NK-92 treated with Interleukin-12 subunit alpha and Interleukin-12 subunit beta, amount 100 ng/mL, for 24 hours (cell line): ENCODE data around the gene PSORS1C2.
"Not testable (repeated sequence)": the region's sequence is repeated elsewhere in the genome, so short reads cannot be mapped to it uniquely, and the experiment has no call there.

Experiments
- DNase-seq: peaks from one replicate; lab custom pipeline; 2025; lab: John Stamatoyannopoulos, UW

Gene PSORS1C2

GRCh38 chr6:31138982-31139381 is at the start of gene PSORS1C2:
Gene PSORS1C2 (minus strand): TSS chr6:31139066. CDS start chr6:31139026, 40 bp downstream.
- DNase-seq = no peak

- DNase-seq = no peak
These were observed 48.9 kb upstream of the PSORS1C2 start for GRCh38 chr6:31187780-31188194.

- no peak for DNase-seq
These were observed 47.3 kb upstream of the PSORS1C2 start for GRCh38 chr6:31186052-31186734.

- not testable (repeated sequence) for DNase-seq
These were observed 46.8 kb upstream of the PSORS1C2 start for GRCh38 chr6:31185695-31186051.

- DNase-seq = not testable (repeated sequence)
These were observed 45.0 kb upstream of the PSORS1C2 start for GRCh38 chr6:31183859-31184258.

GRCh38 chr6:31183287-31183686 is 44.4 kb upstream of the PSORS1C2 start:
- DNase-seq = not testable (repeated sequence)

- no peak for DNase-seq
These were observed 41.6 kb upstream of the PSORS1C2 start for GRCh38 chr6:31180500-31180899.

GRCh38 chr6:31179896-31180295 is 41.0 kb upstream of the PSORS1C2 start:
- DNase-seq = no peak

- no peak for DNase-seq
These were observed 40.1 kb upstream of the PSORS1C2 start for GRCh38 chr6:31179042-31179386.

GRCh38 chr6:31178143-31179041 is 39.5 kb upstream of the PSORS1C2 start:
- DNase-seq = no peak

- DNase-seq = no peak
These were observed 37.1 kb upstream of the PSORS1C2 start for GRCh38 chr6:31175971-31176370.

GRCh38 chr6:31174378-31174777 is 35.5 kb upstream of the PSORS1C2 start:
- DNase-seq = no peak

GRCh38 chr6:31173406-31173805 is 34.5 kb upstream of the PSORS1C2 start:
- no peak for DNase-seq

GRCh38 chr6:31172973-31173384 is 34.1 kb upstream of the PSORS1C2 start:
- DNase-seq = no peak

GRCh38 chr6:31171931-31172905 is 33.4 kb upstream of the PSORS1C2 start:
- DNase-seq = no peak

- no peak for DNase-seq
These were observed 32.3 kb upstream of the PSORS1C2 start for GRCh38 chr6:31170987-31171671.

- no peak for DNase-seq
These were observed 31.7 kb upstream of the PSORS1C2 start, which contains the start of gene POU5F1 for GRCh38 chr6:31170600-31170881. Gene POU5F1 (minus strand): TSS chr6:31170682. CDS start chr6:31170620, 62 bp downstream.

- DNase-seq = not testable (repeated sequence)
These were observed 31.2 kb upstream of the PSORS1C2 start for GRCh38 chr6:31169858-31170599.

- DNase-seq = no peak
These were observed 30.4 kb upstream of the PSORS1C2 start for GRCh38 chr6:31169123-31169857.

GRCh38 chr6:31168606-31169005 is 29.7 kb upstream of the PSORS1C2 start:
- no peak for DNase-seq
